SHP77 (cell line): ENCODE results near the gene SULT1A3.
A peak's percentile ranks its signal among the peaks of the same experiment; 100 is the strongest.
"Not testable (repeated sequence)": the region's sequence is repeated elsewhere in the genome, so short reads cannot be mapped to it uniquely, and the experiment has no call there.

Experiments
- DNase-seq, 2 experiments: peaks; one replicate each; lab custom pipeline; 2025; lab: John Stamatoyannopoulos, UW

SULT1A3 gene

GRCh38 chr16:30199049-30199448 is at the start of gene SULT1A3:
TSS of gene SULT1A3 (plus strand) at chr16:30199255. CDS start at chr16:30200729, 1,474 bp downstream.
- DNase-seq = not testable (repeated sequence)

DNA sequence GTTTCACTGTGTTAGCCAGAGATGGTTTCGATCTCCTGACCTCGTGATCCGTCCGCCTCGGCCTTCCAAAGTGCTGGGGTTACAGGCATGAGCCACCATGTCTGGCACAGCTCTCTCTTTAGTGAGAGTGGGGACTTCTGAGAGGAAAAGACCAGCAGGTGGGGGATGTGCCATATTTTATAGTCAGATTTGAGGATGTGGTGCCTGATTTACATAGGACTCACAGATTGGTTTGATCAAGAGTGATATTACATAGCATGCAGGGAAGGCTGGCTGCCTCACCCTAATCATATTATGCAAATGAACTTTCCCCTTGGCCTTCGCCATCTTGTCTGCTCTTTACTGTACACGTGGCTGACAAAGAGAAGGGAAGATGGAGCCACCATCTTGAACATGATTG is 48.0 kb upstream of the SULT1A3 start:
- DNase-seq = no peak

GRCh38 chr16:30152517-30152916 is 46.5 kb upstream of the SULT1A3 start:
- no peak for DNase-seq

GRCh38 chr16:30155188-30155587 is 43.9 kb upstream of the SULT1A3 start:
- DNase-seq = no peak

- DNase-seq = no peak
Measured at GRCh38 chr16:30157214-30157613, 41.8 kb upstream of the SULT1A3 start.

- no peak for DNase-seq
Measured at GRCh38 chr16:30163538-30163937, 35.5 kb upstream of the SULT1A3 start.

DNA sequence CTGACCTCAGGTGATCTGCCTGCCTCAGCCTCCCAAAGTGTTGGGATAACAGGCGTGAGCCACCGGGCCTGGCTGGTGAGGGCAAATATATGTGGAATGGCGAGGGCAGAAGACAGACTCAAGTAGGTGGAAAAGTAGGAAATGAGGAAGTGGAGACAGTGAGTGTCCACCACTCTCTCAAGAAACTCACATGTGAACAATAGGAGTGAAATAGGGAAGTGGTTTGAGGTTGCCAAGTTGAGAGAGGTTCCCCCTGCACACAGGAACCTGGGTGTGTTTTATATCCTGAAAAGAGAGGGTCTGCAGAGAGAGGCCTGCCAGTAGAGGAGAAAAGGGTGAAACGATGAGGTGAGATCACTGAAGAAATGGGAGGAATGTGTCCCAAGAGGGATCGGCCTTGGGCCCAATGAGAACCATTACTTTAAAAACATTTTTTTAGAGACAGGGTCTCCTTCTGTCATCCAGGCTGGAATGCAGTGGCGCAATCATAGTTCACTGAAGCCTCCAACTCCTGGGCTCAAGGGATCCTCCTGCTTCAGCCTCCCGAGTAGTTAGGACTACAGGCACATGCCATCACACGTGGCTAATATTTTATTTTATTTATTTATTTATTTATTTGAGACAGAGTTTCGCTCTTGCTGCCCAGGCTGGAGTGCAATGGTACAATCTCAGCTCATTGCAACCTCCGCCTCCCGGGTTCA is 32.7 kb upstream of the SULT1A3 start:
- DNase-seq = no peak

GRCh38 chr16:30168746-30169145 is 30.3 kb upstream of the SULT1A3 start:
- DNase-seq = not testable (repeated sequence)

GRCh38 chr16:30169416-30169815 is 29.6 kb upstream of the SULT1A3 start:
- not testable (repeated sequence) for DNase-seq

DNA sequence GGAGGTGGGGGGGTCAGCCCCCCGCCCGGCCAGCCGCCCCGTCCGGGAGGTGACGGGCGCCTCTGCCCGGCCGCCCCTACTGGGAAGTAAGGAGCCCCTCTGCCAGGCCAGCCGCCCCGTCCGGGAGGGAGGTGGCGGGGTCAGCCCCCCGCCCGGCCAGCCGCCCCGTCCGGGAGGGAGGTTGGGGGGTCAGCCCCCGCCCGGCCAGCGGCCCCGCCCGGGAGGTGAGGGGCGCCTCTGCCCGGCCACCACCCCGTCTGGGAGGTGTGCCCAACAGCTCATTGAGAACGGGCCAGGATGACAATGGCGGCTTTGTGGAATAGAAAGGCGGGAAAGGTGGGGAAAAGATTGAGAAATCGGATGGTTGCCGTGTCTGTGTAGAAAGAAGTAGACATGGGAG is 28.9 kb upstream of the SULT1A3 start:
- not testable (repeated sequence) for DNase-seq

DNA sequence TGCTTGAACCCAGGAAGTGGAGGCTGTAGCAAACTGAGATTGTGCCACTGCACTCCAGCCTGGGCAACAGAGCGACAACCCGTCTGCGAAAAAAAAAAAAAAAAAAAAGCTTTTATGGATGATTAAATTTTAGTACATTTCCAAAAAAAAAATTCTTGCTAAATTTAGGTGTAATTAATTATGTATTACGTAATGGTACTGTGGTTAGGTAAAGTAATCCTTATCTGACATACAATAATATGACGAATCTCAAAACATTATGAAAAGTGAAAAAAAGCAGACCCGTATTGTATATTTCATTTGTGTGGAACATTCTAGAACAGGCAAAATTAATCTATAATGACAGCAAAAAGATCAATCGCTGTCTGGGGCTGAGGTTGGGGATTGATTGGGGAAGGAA is 26.0 kb upstream of the SULT1A3 start:
- no peak for DNase-seq

GRCh38 chr16:30176876-30177275 is 22.2 kb upstream of the SULT1A3 start:
- not testable (repeated sequence) for DNase-seq

DNA sequence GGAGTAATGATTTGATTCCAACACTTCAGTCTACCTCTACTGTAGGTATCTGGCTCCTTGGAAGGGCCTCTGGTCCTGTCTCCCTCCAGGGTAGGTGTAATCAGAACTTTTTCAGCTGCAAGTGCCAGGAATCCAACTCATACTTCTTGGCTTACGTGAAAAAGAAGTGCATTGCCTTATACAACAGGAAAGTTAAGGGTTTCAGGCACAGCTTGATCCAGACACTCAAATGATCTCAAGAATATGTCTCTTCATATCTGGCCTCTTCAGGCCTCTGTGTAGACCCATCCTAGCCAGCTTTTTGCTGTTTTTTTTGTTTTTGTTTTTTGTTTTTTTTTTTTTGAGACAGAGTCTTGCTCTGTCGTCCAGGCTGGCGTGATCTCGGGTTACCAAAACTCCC is 19.9 kb upstream of the SULT1A3 start:
- no peak for DNase-seq

DNA sequence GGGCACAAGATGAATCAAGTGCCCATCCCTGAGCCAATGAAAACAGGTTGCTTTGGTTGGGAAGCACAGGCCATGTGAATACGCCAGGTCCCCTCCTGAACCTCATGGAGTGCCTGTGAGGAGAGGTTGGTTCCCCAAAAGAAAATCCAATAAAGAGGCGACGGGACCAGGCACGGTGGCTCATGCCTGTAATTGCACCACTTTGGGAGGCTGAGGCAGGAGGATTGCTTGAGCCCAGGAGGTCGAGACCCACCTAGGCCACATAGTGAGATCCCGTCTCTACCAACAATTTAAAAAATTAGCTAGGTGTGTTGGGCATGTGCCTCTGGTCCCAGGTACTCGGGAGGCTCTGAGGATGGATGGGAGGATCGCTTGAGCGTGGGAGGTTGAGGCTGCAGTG is 19.1 kb upstream of the SULT1A3 start:
- DNase-seq = no peak

GRCh38 chr16:30180741-30181140 is 18.3 kb upstream of the SULT1A3 start:
- DNase-seq = no peak

DNA sequence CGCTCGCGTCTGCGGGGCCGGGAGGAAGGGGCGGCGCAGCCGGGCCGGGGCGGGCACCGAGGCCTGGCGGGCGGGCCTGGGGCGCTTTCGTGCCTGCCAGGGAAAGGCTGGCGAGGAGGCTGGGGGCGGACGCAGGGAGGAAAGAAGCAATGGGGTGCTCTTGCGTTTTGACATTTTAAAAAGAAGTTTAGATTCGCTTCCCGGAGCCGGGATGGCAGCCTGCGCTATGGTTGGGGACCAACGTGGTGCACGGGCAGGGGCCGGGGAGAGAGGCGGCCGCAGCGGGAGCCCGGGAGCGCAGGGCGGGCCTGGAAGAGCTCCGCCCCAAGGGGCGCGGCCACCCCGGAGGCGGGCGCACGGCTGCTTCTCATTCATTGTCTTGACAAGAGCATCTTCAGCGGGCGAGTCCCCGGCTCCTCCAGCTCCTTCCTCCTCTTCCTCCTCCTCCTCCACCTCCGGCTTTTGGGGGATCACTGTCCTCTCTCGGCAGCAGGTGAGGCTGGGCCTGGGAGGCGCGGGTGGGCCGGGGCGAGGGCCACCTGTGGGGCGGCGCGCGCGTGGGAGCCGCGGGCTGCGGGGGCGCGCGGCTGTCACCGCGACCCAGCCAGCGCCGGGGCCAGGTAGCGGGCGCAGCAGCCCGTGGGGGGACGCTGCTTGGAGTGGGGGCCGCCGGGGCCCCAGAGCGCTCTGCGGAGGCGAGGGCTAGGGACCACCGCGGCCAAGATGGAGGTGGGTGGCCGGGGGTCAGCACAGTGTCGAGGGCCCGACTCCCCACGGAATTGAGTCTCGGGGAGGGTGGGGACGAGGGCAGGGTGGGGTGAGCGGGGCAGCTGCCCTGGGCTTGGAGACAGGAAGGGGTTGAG is 15.6 kb upstream of the SULT1A3 start, which contains the start of gene CORO1A:
Gene CORO1A, plus strand, starts transcription at position 370 of the 863 bp plus-strand sequence. CDS start 1,608 bp downstream, outside the sequence.
- DNase-seq = peak; percentile 58 to 81

GRCh38 chr16:30184096-30184890 is 14.8 kb upstream of the SULT1A3 start:
- peak; percentile 61 to 74 for DNase-seq

- DNase-seq = no peak
Measured at GRCh38 chr16:30184891-30185682, 14.0 kb upstream of the SULT1A3 start.

DNA sequence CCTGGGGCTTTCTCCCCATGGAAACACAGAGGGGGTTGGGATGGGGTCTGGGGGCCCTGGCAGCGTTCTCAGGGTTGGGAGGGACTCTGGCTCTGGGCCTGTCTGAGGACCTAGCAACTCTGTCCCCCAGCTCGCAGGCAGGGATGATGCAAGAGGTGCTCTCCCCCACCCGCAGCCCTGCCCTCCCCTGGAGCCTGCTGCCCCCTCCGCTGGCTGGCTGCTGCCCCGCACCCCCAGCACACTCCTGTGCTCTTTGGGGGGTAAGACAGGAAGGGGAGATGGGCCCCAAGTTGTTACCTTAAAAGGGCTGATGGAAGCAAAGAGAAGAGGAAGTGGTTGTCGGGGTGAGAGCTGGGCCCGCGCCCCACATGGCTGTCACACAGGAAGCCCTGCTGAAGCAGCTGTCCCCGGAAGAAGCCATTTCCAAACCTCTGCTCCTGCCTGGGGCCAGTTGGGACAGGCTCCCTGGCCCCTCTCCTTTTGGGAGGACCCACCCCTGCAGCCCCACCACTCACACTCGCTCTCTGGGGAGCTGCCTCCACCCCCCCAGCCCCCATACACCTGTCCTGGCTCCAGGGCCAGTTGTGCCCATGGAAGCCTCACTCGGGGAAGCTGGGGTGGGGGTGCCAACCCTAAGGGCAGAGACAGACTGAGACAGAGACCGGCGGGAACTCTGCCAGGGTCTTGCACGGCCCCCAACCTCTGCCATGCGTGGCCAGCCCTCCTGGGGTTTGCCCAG is 13.2 kb upstream of the SULT1A3 start:
- no peak for DNase-seq

GRCh38 chr16:30186444-30186781 is 12.6 kb upstream of the SULT1A3 start:
- no peak for DNase-seq
